ENCODE data around the gene DFFB. TPM values are rescaled to one million over a fixed set of nuclear protein-coding genes. Genes with fewer than 3 reads are reported as not detected.

Gene DFFB
- total and polyA plus RNA-seq, 9 of the 15 experiments (the other 6 are each of a cell fraction or from before 2014, with no cell fraction given), result 2.3 to 15.8 (median 11.5) TPM

- TF ChIP-seq, protein P1, sequence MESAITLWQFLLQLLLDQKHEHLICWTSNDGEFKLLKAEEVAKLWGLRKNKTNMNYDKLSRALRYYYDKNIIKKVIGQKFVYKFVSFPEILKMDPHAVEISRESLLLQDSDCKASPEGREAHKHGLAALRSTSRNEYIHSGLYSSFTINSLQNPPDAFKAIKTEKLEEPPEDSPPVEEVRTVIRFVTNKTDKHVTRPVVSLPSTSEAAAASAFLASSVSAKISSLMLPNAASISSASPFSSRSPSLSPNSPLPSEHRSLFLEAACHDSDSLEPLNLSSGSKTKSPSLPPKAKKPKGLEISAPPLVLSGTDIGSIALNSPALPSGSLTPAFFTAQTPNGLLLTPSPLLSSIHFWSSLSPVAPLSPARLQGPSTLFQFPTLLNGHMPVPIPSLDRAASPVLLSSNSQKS (CRISPR knock-in tag; IDR thresholded peaks at IDR 0.05), result no peak
- TF ChIP-seq SRSF1 (IDR thresholded peaks at IDR 0.05; ENCODE audit: low read depth, low read length) (no peak; the same call in 1 of the 2 replicates), ZBED1 (IDR thresholded peaks at IDR 0.05) (peak; percentile 35; the same call in 1 of the 2 replicates), MYNN (IDR thresholded peaks at IDR 0.05) (peak; percentile 45; the same call in 1 of the 2 replicates), MYNN (CRISPR knock-in tag; IDR thresholded peaks at IDR 0.05) (no peak), KLF13 (tag; IDR thresholded peaks at IDR 0.05; ENCODE audit: borderline replicate concordance, low read depth) (no peak), ELK1 (CRISPR knock-in tag; IDR thresholded peaks at IDR 0.05) (no peak), MECOM (CRISPR knock-in tag; IDR thresholded peaks at IDR 0.05) (no peak), RBM22 (IDR thresholded peaks at IDR 0.05; ENCODE audit: low read depth, low read length, poor library complexity, severe bottlenecking) (no peak), ARID2 (IDR thresholded peaks at IDR 0.05) (no peak), GTF2A2 (tag; IDR thresholded peaks at IDR 0.05) (no peak), SREBF2 (CRISPR knock-in tag; IDR thresholded peaks at IDR 0.05) (no peak), MEF2A (IDR thresholded peaks at IDR 0.05; ENCODE audit: control insufficient read depth, low read depth, low read length) (no peak)
- TF ChIP-seq, protein P2, sequence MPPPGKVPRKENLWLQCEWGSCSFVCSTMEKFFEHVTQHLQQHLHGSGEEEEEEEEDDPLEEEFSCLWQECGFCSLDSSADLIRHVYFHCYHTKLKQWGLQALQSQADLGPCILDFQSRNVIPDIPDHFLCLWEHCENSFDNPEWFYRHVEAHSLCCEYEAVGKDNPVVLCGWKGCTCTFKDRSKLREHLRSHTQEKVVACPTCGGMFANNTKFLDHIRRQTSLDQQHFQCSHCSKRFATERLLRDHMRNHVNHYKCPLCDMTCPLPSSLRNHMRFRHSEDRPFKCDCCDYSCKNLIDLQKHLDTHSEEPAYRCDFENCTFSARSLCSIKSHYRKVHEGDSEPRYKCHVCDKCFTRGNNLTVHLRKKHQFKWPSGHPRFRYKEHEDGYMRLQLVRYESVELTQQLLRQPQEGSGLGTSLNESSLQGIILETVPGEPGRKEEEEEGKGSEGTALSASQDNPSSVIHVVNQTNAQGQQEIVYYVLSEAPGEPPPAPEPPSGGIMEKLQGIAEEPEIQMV (tag; conservative IDR thresholded peaks at IDR 0.05; ENCODE audit: low read depth), result peak; percentile 83
Observed at GRCh38 chr1:3900150-3900968, 43.1 kb downstream of the DFFB start, which contains the start of gene C1orf174 (continued).

Data from K562 (cell line).